GM19324 (cell line): Measurements from ENCODE around the gene PDE6A.
"Not testable (repeated sequence)": the region's sequence is repeated elsewhere in the genome, so short reads cannot be mapped to it uniquely, and the experiment has no call there.

Source experiments
- ATAC-seq: cut with Tn5 transposase; IDR thresholded peaks from one replicate; pipeline ENCODE4 v1.9.1; 2021; ENCODE audit warnings: mild to moderate bottlenecking, moderate library complexity; ENCODE audit not compliant: unreplicated experiment, low FRiP score

Gene PDE6A

GRCh38 chr5:149898811-149899210, 45.8 kb downstream of the PDE6A start:
- no peak for ATAC-seq

DNA sequence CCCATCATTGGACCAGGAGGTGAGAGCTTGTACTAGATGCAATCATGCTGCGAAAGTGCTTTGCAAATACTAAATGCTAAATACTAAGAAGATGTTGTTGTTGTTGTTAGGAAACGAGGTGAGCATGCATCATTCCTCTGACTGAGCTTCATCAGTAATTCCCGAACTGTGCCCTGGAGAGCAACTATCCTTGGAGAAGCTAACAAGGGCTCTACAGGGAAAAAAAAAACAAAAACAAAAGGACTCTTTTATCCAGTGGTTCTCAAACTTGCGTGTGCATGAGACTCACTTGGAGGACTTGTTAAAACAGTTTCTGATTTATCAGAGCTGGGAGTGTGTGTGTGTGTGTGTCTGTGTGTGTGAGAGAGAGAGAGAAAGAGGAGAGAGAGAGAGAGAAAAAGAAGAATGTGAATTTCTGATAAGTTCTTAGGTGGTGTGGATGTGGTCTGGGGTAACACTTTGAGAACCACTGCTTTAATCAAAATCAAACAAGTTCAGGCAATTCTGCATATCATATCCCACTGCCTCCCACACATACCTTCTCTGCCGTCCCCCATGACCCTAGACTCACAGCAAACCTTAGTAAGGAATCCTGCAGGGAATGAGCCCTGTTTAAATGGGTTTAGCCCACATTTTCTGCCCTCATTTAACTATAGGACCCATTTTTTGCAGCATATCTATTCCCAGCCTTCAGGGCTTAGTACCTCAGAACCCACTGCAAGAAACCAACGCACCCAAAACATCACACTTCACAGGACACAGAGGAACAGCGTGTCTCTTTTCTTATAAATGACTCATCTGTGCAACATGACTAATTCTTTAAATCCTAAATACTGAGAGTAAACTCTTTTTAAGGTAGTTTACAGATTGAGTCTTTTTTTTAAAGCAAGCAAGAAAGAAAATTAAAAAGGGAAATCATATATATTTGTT, 48.9 kb downstream of the PDE6A start:
- ATAC-seq: no peak

DNA sequence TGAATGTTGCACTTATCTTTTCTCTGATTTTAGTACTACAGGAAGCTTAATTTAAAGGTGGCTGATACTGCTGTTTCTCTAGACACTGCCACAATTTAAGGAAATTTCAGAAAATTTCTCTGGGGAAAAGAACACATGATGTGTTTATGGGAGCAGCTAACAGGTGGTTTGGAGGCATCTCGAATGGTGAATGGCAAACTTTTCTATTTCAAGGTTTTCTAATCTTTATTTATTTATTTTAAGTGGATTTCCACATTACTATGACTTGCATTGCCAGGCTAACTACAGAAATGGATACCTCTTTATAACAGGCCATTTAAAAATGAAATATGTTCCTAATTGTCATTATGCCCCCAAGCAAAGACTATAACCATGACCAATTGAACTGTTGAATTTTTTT, 50.4 kb downstream of the PDE6A start:
- no peak for ATAC-seq

DNA sequence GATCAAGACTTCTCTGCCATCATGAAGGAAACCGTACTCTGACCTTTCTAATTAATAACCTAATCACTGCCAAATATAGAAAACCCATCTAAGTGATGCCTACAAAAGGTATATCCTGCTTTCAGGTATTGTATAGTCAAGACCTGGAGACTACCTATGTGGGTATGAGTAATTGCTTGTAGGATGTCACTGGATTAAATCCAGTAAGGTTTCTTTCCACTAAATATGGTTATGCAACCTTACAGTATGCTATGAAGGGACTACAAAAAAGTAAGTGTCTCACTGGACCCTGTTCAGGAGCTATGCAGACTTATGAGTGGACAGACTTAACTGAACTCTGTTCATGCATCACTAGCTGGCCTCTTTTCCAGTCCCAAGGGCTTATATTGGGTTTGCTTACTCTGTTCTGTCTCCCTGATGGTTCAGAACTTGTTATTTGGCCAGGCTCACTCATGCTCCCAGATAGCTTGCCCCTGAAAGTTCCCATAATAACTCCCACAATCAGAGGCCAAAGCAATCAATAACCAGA, 51.1 kb downstream of the PDE6A start:
- no peak for ATAC-seq

GRCh38 chr5:149892594-149892993, 52.0 kb downstream of the PDE6A start:
- ATAC-seq: no peak

DNA sequence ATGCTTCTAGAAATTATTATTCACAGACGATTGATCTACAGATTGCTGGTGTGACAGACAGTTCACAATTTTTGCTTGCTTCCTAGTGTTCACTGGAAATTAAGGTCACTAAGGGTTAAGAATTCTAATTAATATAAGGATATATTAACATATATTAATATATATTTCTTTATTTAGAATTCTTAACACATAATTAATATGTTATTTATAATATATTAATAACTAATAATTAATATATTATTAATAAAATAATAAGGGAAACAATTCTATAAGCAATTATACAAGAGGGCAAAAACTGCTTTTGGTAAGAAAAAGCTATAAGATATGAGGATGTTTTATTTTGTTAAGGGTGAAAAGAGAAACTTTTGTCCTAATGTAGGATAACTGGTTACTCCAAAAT, 56.3 kb downstream of the PDE6A start:
- ATAC-seq: no peak

- ATAC-seq: no peak
Measured at GRCh38 chr5:149887622-149888183, 56.9 kb downstream of the PDE6A start.

DNA sequence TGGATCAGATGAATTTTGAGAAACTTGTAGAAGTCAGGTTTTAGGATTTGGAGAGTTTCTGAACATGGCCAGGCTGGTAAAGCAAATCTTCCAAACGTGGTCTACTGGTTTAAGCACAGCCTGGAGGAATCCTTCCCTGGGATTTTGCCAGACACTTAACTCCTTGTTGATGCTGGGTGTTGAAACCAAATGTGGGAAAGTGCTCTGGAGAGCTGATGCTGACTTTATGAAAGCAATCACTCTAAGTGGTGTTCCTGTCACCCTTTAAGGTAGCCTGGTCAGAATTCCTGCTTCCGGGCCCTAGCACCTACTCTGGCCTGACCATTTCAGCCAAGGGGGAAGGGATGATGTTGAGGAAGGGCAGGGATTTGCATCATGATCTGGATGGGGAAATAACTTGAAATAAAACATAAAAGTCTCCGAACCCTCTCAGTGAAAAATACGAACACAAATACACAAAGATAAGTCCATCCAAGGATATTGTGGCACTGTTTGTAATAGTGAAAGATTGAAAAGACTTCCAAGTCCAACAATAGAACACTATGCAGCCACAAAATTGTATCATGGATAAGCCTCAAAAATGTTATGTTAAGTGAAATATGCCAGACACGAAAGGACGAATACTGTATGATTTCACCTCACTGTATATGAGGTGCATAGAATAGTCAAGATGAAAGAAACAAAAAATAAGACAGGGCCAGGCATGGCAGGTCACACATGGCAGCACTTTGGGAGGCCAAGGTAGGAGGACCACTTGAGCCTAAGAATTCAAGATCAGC, 57.7 kb downstream of the PDE6A start:
- no peak for ATAC-seq

DNA sequence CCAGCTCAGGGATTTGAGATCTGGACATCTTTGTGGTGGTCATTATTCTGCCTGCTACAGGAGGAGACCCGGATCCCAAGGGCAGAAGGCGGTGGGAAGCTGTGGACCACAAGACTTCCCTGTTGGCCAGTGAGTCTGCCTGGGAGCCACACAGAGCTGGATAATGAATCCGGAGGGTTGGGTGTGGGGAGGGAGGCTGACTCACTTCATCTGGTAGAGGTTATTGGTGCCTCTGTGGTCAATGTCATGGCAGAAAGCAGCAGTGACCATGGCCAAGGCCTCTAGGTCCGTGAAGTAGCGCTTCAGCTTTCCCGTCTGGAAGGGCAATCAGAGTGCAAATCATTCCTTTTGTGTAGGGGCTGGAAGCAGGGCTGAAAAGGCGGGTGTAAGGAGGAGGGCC, 58.5 kb downstream of the PDE6A start:
- no peak for ATAC-seq

- no peak for ATAC-seq
Measured at GRCh38 chr5:149885513-149885912, 59.1 kb downstream of the PDE6A start.

DNA sequence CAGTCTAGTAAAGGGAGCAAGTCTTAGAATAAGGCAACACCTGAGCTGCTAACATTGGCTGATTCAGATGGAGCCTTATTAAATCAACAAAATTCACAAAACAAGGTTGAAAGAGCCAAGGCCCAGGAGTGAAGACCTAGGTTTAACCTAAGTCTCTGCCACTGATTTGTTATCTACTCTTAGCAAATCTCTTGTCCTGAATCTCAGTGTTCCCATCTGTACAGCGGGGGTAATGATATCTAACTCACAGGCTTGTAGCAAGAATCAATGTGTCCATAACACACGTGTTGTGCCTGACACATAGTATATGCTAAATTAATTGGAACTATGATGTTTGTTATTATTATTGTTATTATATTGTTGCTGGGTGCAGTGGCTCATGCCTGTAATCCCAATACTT, 61.0 kb downstream of the PDE6A start:
- ATAC-seq: no peak

GRCh38 chr5:149882633-149883032, 62.0 kb downstream of the PDE6A start:
- ATAC-seq: not testable (repeated sequence)

DNA sequence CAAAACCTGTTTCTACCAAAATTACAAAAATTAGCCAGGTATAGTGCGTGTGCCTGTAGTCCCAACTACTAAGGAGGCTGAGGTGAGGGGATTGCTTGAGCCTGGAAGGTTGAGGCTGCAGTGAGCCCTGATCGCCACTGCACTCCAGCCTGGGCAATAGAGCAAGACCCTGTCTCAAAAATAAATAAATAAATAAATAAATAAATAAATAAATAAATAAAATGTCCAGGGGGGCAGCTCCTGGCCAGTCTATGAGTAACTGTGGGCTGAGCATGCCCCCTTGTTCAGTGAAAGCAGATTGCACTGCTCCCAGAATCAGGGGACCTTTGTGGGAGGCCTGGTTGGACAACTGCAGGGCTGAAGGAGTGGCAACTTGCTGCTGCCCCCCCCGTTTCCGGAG, 62.7 kb downstream of the PDE6A start:
- ATAC-seq: no peak

DNA sequence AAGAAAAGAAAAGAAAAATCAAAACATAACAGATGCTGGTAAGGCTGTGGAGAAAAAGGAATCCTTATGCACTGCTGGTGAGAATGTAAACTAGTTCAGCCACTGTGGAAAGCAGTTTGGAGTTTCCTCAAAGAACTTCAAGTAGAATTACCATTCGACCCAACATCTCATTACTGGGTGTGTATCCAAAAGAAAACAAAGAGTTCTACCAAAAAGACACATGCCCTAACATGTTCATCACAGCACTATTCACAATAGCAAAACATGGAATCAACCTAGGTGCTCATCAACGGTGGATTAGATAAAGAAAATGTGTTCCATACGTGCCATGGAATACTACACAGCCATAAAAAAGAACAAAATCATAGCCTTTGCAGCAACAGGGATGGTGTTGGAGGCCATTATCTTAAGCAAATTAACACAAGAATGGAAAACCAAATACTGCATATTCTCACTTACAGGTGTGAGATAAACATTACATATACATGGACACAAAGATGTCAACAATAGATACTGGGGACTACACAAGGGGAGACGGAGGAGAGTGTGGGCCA, 63.4 kb downstream of the PDE6A start:
- no peak for ATAC-seq

DNA sequence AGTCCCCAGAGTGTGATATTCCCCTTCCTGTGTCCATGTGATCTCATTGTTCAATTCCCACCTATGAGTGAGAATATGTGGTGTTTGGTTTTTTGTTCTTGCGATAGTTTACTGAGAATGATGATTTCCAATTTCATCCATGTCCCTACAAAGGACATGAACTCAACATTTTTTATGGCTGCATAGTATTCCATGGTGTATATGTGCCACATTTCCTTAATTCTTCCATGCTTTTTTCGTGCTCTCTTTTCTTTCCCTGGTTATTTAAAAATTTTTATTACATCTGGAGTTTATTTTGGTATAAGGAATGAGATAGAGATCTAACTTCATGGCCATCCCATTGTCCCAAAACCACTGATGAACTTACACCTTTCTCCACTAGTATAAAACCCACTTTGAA, 65.0 kb downstream of the PDE6A start:
- not testable (repeated sequence) for ATAC-seq

DNA sequence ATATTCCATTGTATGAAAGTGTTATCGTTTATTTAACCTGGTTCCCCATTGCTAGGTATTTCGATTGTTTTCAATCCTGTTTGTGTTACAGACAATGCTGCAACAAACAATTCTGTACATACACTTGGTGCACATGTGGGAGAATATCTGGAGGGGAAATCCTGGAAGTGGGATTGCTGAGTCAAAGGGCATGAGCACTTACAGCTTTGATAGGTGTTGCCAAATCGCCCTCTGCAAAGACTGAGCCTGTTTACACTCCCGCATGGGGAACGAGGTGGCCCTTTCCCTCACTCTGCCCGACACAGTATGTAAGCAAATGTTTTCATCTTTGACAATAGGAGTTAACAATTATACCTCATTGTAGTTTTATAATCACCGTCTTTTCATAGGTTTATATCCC, 66.2 kb downstream of the PDE6A start:
- ATAC-seq: no peak

DNA sequence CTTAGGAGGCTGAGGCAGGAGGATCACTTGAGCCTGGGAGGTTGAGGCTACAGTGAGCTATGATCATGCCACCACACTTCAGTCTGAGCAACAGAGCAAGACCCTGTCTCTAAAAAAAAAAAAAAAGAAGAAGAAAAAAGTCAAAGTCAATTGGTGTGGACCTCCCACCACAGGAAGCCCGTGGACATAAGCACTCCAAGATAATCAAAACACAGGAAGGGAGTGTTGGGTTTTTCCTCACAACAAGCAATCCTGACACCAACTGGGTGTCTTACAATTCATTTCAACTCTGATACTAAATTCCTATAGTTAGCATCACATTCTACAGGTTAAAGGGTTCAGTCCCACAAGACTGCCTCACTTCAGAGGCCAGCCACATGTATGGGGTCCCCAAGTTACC, 70.7 kb downstream of the PDE6A start:
- no peak for ATAC-seq

DNA sequence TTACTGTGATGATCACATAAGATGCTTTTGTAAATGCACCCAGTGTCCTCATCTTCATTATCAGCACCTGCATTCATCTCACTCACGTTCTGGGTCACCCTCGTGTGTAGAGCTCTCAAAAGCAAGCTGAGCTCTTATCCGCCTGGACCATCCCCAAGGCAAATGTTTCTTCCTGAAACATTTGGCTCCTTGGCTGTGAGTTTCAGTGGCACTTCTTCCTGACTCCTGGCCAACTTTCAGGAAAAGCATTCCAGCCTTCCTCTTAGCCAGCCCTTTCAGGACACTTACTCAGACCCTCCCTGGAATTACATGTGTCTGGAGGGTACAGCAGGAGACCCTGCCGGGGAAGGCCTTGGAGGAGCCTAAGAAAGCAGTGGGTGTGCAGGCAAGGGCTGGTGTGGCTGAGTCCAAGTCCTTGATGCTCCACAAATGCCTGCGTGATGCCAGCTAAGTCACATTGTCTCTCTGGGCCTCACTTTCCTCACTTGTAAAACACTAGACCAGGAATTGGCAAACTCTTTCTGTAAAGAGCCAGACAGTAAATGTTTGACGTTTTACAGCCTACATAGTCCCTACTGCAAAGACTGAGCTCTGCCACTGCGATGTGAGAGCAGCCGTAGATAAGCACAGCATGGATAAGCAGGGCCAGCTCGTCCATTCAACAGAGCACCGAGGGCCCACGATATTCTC, 72.1 kb downstream of the PDE6A start:
- no peak for ATAC-seq

DNA sequence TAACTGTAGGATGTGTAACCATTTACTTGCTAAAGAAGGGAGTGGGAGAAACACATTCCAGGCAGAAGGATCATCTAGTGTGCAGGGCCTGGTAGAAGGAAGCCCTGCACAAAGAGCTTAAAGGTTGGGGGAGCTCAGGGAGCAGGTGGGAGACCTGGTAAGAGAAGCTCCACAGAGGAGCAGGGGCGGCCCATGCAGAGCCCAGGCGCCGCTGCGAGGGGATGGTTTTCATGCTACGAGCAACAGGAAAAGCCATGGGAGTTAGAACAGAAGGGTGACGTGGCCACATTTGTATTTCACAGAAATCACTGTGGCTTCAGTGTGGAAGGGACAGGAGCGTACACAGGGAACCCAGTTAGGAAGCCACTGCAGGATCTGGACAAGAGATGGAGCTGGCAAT, 73.1 kb downstream of the PDE6A start:
- no peak for ATAC-seq

DNA sequence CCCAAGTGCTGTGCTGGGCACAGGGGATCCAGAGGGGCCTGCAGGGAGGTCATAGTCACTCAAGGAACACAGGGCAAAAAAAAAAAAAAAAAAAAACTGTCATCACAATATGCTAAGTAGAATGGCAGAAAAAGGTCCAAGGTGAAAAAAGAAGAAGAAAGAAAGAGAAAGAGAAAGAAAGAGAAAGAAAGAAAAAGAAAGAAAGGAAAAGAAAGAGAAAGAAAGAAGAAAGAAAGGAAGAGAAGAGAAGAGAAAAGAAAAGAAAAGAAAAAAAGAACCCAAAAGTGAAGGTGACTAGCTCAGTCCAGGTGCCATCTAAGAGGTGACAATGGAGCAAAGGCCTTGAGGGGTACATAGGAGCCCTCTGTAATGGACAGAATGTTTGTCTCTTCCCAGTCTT, 73.9 kb downstream of the PDE6A start:
- ATAC-seq: no peak
